ENCODE data around the gene MIF4GD.
A peak's percentile ranks its signal among the peaks of the same experiment; 100 is the strongest.
"Not testable (repeated sequence)": the region's sequence is repeated elsewhere in the genome, so short reads cannot be mapped to it uniquely, and the experiment has no call there.

Gene MIF4GD

DNA sequence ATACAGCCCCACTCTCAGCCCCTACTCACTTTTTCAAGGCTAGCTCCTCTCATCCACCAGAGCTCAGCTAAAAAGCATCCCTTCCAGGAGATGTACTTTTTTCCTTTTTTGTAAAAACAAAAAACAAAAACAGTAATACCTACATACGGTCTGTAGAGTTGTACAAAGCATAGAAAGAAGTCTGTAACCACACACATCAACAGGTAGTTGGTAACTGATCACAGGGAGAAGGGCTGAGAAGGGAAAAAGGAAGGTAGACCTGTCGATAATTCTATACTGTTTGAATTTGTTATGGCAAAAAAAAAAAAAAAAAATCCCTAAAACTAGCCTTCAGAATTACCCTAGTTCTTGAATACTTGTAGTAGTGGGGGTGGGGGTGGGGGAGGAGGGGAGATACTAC, 17.3 kb upstream of the MIF4GD start:
- no peak for DNase-seq (ENCODE audit: low read depth)

DNA sequence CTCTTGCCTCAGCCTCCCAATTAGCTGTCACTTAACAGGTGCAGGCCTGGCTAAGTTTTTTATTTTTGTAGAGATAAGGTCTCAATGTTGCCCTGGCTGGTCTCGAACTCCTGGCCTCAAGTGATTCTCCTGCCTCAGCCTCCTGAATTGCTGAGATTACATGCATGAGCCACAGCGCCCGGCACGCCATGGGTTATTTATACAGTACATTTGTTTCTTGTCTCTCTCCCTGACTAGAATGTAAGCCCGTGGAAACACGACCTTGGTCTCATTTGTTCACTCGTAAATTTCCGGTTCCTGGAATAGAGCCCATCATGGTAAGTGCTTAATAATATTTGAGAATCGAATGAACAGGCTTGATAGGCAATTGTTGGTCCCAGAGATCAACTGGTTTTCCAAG, 16.2 kb upstream of the MIF4GD start:
- DNase-seq (ENCODE audit: low read depth), result no peak

DNA sequence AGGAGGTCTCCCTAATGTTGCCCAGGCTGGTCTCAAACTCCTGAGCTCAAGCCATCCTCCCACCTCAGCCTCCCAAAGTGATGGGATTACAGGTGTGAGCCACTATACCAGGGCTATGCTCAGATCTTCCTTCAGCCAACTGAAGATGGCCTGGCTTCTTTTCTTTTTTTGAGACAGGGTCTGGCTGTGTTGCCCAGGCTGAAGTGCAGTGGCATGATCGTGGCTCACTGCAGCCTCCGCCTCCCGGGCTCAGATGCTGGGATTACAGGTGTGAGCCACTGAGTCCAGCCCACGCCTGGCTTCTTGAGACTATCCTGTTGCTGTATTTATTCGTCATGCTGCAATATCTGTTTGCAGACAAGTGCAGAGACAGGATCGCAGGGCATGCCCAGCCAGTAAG, 14.1 kb upstream of the MIF4GD start:
- DNase-seq (ENCODE audit: low read depth), result no peak

DNA sequence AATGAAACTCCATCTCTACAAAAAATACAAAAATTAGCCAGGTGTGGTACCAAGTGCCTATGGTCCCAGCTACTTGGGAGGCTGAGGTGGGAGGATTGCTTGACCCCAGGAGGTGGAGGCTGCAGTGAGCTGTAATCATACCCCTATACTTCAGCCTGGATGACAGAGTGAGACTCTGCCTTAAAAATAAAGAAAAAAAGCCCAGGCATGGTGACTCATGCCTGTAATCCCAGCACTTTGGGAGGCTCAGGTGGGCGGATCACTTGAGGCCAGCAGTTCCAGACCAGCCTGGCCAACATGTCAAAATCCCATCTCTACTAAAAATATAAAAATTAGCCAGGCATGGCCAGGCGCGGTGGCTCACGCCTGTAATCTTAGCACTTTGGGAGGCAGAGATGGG, 9.2 kb upstream of the MIF4GD start:
- not testable (repeated sequence) for DNase-seq (ENCODE audit: low read depth)

DNA sequence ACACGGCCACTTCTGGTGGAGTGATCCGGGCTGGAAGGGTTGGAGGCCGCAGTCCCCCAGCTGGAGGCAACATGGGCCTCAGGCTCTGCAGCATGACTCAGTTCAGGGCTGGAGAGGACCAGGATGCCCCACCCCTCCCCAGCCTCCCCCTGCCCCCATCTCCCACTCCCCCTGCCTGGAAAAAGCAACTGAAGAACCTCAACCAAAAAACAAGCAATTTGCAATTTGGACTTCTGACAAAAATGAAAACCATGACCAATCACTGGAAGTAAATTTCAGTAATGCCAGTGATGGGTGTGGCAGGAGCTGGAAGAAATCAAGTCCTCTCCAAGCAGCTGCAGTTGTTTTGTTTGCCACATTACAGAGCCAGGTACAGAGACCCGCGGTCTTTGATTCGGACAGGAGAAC, 6.6 kb upstream of the MIF4GD start:
- peak; percentile 81 for DNase-seq (ENCODE audit: low read depth)

DNA sequence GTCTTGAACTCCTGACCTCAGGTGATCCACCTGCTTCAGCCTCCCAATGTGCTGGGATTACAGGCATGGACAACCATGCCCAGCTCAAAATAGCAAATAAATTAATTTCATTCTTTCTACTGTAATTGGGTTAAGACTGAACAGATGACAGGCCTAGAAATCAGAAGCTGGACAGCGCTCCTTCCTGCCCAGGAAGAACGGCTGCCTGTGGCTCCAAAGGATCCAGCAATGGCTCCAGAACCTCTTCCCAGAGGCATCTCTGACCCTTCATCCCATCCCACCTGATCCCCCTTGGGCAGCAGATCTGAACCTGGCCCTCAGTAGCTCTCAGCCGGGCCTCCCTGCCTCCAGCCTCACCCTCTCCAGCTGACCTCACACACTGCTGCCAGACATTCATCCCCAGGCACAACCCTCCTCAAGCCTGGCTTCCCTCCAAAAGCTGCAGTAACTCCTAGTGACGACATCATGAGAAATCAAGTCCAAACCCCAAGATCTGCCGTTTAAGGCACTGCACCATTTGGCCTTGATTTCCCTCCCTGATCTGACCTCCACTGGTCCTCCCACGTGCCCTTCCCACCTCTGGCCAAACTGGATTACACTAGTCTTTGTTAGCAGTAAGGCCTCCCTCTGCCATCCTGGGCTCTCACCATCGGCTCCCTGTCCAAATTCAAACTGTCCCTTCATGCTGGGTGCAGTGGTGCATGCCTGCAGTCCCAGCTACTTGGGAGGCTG, 3.1 kb upstream of the MIF4GD start:
- peak; percentile 73 for DNase-seq (ENCODE audit: low read depth)

DNA sequence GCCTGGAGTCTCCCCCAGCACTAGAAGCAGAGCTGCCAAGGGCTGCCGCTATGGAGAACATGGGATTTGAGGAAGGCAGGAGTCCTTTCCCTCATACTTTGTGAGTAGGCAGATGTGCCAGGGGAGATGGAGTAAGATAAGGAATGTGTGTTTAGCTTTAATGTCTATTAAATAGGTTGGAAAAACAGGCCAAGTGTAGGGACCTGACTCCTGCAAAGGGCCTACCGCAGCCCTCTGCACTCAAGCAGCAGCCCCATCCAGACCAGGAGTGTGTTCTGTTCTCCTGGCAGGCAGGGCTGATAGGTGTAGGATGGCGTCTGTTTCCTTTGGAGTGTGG, 1.8 kb upstream of the MIF4GD start:
- no peak for DNase-seq (ENCODE audit: low read depth)

DNA sequence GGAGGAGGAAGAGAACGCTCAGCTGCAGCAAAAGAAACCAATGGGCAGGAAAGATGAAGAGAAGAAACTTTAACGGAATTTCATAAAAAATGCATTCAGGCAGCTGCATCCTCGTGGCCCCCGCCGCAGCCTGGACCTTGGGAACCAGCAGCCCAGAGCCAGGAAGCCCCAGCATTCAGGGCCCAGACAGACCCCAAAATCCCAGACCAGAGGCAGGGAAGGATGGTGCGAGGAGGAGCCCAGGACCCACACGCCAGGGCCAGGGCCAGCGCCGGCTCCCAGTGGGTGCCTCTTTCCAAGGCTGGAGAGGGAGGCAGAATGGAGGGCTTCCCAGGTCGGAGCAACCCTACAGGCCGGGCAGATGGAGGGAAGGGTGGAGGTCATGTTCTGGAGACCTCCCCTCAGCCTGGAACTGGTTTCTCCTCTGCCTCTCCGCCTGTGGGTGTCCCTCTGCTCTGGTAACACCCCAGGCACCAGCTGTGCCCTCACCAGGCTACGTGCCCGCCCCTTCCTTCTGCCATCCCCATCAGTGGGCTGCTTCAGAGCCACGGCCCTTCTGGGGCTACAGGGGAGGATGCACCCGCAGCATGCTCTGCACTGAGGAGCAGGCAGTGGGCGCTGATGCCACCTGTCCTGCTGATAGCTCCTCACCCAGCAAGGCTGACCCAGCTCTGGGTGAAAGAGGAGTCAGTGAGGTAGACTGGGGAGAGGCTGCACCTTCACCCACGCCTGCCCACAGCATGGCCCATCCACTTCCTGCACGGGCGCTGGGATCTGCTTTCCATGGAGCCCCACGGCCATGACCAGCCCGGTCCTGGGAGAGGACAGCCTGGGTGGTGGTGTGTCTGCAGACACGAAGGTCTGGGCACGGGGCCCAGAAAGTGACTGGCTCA, 1.2 kb upstream of the MIF4GD start:
- DNase-seq (ENCODE audit: low read depth), result peak; percentile 77

DNA sequence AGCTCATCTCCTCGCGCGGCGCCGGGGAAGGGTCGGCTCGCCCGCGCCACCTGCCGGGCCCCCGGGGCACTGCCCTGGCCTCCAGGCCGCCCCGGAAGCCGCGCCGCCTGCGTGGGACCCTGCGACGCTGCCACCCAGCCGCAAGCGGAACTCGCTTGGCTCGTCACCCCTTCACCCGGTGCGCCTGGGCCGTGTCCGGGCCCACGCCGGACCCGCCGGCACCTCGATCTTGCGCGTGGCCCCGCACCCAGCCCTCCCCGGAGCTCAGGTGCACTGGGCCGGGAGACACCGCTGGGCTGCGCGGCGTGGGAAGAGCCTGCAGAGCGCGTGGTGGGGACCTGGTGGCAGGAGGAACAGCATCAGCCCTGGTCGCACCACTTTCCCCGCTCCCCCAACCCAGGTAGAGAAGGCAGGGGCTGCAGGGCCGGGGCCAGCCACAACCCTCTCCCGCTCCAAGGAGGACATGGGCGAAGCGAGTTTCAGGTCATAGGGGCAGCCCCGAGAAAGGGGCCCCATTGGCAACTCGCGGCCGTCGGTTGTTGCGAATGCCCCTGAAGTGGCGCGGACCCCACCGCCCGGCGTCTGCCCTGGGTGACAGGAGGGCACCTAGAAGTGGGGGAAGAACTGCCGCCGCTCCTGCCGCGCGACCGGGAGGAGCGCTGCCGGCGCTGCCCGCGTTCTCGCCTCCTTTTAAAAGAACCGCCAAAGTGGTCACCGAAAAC, 363 bp upstream of the MIF4GD start:
- peak; percentile 72 for DNase-seq (ENCODE audit: low read depth)

DNA sequence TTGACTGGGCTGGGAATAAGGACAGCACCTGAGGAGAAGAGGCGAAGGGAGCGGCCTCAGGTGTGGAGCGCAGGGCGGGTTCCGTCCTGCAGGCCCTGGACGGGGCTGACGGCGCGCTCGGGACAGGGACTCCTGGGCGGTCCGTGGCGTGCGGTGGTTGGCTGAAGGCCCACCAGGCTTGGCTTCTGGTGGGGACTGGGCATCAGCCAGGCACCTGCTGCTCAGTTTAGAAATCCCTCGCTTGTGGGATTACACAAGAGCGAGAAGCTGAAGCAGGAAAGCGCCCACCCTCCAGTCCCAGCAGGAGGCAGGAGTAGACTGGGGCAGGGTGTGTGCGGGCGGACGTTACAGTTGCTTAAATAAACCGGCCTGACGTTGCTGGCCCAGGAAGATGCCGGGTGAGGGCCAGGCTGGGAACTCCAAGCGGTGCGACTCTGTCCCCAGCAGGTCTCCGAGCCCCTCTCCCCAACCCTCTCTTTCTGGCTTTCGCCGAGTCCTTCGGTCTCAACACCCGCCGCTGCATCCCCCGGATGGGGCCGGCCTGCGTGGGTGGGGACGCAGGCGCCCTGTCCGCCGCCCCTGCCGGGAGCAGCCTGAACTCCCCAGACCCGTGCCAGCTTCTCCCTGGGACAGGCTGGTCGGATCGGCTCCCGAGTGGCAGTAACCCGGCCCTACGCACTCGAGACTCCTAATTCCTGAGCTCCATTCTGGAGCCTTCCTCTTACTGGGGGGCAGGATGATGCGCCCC, 639 bp downstream of the MIF4GD start:
- peak; percentile 78 for DNase-seq (ENCODE audit: low read depth)

DNA sequence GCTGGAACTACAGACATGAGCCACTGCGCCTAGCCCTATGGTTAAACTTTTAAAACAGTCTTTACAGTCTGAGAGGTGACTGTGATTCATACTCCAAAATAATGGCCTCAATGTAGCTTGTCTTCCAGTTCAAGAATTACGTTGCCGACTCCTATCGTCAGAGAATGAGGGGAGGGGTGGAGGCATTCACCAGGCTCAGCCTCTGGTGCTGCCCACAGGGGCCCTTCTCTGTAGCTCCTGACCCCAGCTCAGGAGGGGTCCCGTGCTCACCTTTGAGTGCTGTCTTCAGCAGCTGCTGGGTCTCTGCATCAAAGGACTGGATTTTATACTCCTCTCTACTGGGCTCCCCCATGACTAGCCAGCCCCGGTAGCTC, 1.2 kb downstream of the MIF4GD start:
- DNase-seq (ENCODE audit: low read depth), result peak; percentile 18

DNA sequence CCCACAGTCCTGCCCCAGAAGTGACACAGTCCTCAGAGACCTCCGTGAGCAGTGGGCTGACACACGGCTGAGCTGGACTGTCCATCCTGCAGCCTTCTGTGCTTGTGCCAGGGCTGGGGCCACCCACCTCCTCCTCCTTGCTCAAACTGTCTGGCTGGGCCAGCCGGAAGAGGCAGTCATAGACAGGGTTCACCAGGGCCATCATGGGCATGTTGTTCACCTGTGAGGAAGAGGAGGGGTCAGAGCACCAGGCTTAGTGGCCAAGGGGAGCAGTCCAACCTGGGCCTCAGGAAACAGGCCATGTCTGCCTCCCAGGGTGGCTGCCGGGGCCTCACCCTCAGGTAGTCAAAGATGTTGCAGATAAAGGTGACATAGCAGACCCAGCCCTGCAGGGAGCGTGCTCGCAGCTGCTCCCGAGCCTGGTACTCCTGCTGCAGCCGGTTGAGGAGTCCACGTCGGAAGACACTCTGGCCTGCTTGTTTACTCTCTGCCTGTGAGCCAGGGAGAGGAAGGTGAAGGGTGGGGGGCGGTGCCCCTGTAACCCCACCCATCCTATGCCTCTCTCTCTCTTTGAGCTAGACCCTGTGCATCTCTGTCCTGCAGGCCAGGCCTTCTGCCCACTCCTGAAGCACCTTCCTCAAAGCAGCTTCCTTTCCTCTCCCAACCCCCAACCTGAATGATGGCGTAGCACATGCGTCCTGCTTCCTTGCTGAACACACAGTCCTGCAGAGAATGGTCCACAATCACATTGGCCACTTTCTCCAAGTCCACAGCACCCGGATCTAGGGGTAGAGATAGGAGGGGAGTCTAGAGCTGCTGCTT, 3.4 kb downstream of the MIF4GD start:
- DNase-seq (ENCODE audit: low read depth), result no peak

DNA sequence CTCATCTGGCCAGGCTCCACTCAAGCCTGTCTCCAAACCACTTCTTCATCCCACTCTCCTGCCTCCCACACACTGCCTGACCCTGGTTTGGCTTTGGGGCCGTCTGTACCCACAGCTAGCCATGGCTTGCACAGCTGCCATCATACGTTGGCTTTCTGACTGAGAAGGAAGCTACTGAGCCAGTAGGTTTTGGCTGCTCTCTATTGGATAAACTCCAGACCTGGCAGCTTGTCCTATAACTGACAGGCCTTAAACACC, 3.9 kb downstream of the MIF4GD start:
- DNase-seq (ENCODE audit: low read depth), result no peak

DNA sequence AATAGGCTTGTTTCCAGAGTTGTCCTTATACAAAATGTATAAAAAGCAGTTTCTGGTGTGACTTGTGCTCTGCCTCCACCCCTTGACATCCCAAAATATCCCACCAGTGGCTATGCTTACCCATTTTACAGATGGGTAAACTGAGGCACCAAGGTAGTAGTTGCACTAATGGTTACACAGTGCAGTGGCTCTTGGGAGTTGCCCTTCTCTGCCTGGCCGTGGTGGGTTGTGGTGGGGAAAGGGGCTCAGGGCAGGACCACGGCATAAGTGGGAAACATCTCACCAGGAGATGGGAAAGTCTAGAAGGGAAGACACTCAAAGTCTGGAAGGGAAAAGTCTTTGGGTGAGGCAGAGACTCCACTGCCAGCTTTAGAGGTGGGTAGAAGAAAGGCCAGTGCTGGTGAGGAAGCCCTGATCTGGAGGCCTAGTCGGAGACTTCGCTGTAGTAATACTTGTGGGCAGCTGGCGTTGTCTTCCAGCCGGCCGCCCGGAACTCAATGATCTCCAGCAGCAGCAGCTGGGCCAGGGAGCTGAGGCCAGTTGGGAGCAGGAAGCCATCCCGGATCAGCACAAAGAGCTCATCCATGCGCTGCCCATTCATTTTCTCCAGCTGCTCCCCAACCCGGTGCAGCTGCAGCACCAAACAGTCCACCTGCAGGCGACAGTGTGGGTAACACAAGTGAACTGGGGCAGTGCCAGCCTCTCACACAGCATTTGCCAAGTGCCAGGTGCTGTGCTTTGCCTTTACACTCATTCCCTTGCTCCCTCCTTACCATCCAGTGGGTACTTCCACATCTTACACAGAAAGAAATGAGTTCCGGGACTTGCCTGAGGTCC, 4.5 kb downstream of the MIF4GD start:
- DNase-seq (ENCODE audit: low read depth), result no peak

DNA sequence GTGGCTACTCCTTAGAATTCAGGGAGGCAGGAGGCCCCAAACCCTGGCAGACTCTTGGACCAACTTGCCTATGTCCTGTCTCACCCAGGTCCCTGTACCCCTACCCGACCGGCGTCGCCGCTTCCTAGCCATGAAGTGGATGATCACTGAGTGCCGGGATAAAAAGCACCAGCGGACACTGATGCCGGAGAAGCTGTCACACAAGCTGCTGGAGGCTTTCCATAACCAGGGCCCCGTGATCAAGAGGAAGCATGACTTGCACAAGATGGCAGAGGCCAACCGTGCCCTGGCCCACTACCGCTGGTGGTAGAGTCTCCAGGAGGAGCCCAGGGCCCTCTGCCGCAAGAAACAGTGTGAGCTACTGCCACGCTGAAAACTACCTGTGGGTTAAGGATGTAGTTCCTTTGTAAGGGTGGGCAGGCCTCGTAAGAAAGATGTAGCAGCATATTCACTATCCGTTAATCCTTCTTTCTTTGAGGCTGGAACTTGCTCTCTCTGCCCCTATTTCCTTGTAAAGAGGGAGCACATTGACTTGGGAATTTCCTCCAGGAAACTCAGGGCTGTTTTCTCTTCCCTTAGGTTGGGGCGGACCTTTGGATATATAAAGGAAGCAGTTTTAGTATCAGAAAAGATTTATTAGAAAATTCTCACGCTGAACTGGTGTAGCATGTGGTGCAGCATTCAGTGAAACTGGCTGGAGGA, 5.3 kb downstream of the MIF4GD start:
- DNase-seq (ENCODE audit: low read depth), result no peak

DNA sequence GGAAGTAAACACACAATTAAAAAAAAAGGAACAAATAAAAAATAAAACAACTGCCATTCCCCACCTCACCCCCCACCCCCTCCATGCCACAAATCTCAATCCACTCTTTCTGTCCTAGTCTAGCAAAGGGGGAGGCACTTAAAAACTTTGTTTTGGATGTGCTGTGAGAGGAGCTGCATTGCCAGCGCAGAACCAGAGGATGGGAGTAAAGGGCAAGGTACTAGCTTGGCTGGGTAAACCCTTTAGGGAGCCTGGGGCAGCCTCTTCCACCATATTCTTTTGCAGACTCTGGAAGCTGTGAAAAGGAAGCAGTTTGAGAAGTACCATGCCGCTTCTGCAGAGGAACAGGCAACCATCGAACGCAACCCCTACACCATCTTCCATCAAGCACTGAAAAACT, 8.0 kb downstream of the MIF4GD start:
- no peak for DNase-seq (ENCODE audit: low read depth)

DNA sequence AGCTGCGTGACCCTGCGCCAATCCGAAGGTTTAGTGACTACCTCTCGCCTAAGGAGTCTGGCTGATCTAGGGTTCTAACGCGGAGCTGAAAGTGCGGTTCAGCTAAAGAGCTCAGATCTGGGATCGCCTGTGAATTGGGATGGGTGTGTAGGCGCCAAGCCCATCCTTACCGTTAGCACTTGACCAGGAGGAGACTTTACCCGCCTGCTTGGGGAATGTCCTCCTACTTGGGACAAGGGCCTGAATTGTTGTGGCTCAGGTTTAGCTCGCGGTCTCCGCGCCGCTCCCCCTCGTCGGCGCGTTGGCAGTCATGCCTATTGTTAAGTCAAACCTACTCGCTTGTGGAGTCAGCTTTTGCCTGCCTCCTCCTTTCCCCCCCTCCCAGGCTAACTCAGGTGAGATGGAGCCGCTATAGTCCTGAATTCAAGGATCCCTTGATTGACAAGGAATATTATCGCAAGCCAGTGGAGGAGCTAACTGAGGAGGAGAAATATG, 8.9 kb downstream of the MIF4GD start:
- no peak for DNase-seq (ENCODE audit: low read depth)

DNA sequence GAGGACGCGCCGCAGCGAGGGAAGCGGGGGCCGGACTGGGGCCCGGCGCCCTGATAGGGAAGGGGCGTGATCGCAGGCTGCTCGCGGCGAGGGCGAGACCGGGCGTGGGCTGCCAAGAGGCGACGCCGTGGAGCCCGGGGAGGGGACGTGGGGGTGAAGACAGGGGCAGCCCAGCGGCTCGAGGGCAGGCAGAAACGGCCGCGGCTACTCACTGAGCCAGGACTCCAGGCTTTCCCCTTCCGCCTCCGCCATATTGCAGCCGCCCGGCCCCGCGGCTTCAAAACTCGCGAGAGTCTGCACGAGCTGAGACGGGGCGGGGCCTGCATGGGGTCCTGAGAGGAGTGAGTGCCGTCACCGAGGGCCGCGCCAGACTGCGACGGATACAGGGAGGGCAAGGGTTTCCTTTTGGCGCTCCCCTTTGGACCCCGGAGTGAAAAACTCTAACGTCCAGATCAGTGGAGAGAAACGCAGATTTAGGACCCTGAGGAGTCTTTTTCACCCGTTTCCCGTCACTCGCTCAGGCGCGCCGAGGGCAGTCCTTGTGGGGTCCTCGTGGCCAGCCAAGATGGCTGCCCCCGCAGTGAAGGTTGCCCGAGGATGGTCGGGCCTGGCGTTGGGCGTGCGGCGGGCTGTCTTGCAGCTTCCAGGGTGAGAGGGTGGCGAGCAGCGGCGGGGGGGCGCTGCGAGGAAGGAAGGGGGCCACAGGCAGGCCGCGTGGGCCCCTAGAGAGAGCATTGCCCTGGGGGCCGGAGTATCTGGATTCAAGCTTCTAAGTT, 9.5 kb downstream of the MIF4GD start, which contains the start of the genes GGA3 and MRPS7:
Gene GGA3 (minus strand): TSS at position 271 of the 776 bp plus-strand sequence. CDS start 19 bp downstream, at position 252.
Gene MRPS7 (plus strand): TSS at position 544 of the 776 bp plus-strand sequence. CDS start 22 bp downstream, at position 566.
- DNase-seq (ENCODE audit: low read depth), result peak; percentile 93
